ENCODE results near the gene MAP7D3. TPM values are rescaled to one million over a fixed set of nuclear protein-coding genes. Genes with fewer than 3 reads are reported as not detected.

Gene MAP7D3
- total and polyA plus RNA-seq, 9 of the 15 experiments (the other 6 are each of a cell fraction or from before 2014, with no cell fraction given) = 9.4 to 27.7 (median 14.0) TPM

DNA sequence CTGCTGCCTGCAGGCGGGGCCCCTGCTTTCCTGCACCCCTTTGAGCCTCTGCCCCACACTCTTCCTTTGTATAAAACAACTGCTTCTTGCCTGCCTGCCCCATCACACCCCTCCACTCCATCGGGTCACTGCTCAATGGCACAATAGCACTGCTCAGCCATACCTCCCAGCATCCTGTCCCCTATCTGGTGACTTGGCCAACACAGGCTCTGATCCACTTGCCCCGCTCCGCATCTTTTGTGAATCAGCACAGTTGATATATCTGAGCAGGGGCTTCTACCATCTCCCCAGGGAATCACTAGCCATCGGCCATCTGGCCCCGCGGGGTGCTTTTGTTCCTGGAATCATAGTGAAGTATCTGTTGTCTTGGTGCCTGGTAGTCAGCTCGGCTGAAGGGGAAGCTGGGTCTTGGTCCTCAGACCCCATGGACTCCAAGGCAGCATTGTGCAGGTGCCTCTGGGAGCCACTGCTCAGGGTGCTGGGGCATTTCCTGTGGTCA, 45.3 kb downstream of the MAP7D3 start:
- intact Hi-C loops (cut with micrococcal nuclease) (loop anchor here (5.0 kb wide), 1 partner anchor 179 kb away; no protein-coding TSS in a partner anchor), in situ Hi-C loops (cut with MboI) (no loop called here)
- Histone ChIP-seq H3K4me1 (replicated peaks in 1 of 2; ENCODE audit: control insufficient read depth in 2 of 2, insufficient read depth in 2 of 2, low read length in 2 of 2) (peaks cover 0 to 3% of the 10 kb centered on the region in 2 experiments; a peak in 2 of 5 replicates), H3K4me2 (ENCODE audit: insufficient read depth, low read length) (no peak overlapping the region), H3K27me3 (ENCODE audit: control insufficient read depth in 2 of 2, insufficient read depth in 2 of 2, low read length in 2 of 2) (peaks cover 2 to 30% of the 10 kb centered on the region in 2 experiments), H3K36me3 (ENCODE audit: control insufficient read depth, insufficient read depth, low read length) (no peaks in the 10 kb centered on the region), H3K27ac (ENCODE audit: extremely low read depth, low read depth, low read length) (no peak overlapping the region), H3K4me3 (no peak overlapping the region), H3K9ac (ENCODE audit: insufficient read depth in 1 of 2, low read depth in 2 of 2, low read length in 2 of 2) (no peak overlapping the region), H2AFZ (ENCODE audit: low read depth, low read length) (no peak overlapping the region), H3K79me2 (ENCODE audit: control insufficient read depth, insufficient read depth, low read length) (no peaks in the 10 kb centered on the region), H4K20me1 (replicated peaks; ENCODE audit: control insufficient read depth, insufficient read depth, low read length) (no peaks in the 10 kb centered on the region), H3K9me1 (ENCODE audit: control insufficient read depth, insufficient read depth, low read length) (no peaks in the 10 kb centered on the region), H3K9me3 (replicated peaks; ENCODE audit: control insufficient read depth, insufficient read depth, low read depth, low read length) (no peaks in the 10 kb centered on the region)
- DNase-seq (ENCODE audit: extremely low read depth in 1 of 4, low spot score in 3 of 4) = no peak
- POLR2A ChIA-PET = no interaction called here
- no peak for ATAC-seq
- BruUV-seq (replicated peaks) = no TSS peak
- WGBS (ENCODE audit: insufficient coverage, low coverage, missing lambda C conversion rate) = 0% methylated on average over 8 of the region's 8 CpGs
- no peak for FAIRE-seq
- CTCF ChIA-PET (ENCODE audit: low intra/inter-chr PET ratio) = no interaction called here
- TF ChIP-seq, protein P1, sequence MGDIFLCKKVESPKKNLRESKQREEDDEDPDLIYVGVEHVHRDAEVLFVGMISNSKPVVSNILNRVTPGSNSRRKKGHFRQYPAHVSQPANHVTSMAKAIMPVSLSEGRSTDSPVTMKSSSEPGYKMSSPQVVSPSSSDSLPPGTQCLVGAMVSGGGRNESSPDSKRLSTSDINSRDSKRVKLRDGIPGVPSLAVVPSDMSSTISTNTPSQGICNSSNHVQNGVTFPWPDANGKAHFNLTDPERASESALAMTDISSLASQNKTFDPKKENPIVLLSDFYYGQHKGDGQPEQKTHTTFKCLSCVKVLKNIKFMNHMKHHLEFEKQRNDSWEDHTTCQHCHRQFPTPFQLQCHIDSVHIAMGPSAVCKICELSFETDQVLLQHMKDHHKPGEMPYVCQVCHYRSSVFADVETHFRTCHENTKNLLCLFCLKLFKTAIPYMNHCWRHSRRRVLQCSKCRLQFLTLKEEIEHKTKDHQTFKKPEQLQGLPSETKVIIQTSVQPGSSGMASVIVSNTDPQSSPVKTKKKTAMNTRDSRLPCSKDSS (IDR thresholded peaks at IDR 0.05; ENCODE audit: low read depth, partially characterized antibody) = no peak
- TF ChIP-seq HIVEP1 (CRISPR knock-in tag; IDR thresholded peaks at IDR 0.05) (no peak), EZH2 (IDR thresholded peaks at IDR 0.05; ENCODE audit: borderline replicate concordance, low read depth, low read length) (no peak), TRIM28 (IDR thresholded peaks at IDR 0.05) (no peak), CBX8 (IDR thresholded peaks at IDR 0.05; ENCODE audit: borderline replicate concordance, extremely low read depth, low read depth, low read length, poor library complexity, severe bottlenecking) (no peak), ZBED1 (IDR thresholded peaks at IDR 0.05) (no peak), BDP1 (IDR thresholded peaks at IDR 0.05; ENCODE audit: insufficient read depth, insufficient read length) (no peak), HDAC2 (IDR thresholded peaks at IDR 0.05) (no peak), TAF1 (IDR thresholded peaks at IDR 0.05; ENCODE audit: control insufficient read depth, extremely low read depth, insufficient read depth, low read length, severe bottlenecking) (no peak), NFIC (IDR thresholded peaks at IDR 0.05) (no peak), KDM5B (IDR thresholded peaks at IDR 0.05; ENCODE audit: insufficient replicate concordance, low read depth, low read length) (no peak), KDM1A (IDR thresholded peaks at IDR 0.05) (no peak)
- TF ChIP-seq, protein P2, sequence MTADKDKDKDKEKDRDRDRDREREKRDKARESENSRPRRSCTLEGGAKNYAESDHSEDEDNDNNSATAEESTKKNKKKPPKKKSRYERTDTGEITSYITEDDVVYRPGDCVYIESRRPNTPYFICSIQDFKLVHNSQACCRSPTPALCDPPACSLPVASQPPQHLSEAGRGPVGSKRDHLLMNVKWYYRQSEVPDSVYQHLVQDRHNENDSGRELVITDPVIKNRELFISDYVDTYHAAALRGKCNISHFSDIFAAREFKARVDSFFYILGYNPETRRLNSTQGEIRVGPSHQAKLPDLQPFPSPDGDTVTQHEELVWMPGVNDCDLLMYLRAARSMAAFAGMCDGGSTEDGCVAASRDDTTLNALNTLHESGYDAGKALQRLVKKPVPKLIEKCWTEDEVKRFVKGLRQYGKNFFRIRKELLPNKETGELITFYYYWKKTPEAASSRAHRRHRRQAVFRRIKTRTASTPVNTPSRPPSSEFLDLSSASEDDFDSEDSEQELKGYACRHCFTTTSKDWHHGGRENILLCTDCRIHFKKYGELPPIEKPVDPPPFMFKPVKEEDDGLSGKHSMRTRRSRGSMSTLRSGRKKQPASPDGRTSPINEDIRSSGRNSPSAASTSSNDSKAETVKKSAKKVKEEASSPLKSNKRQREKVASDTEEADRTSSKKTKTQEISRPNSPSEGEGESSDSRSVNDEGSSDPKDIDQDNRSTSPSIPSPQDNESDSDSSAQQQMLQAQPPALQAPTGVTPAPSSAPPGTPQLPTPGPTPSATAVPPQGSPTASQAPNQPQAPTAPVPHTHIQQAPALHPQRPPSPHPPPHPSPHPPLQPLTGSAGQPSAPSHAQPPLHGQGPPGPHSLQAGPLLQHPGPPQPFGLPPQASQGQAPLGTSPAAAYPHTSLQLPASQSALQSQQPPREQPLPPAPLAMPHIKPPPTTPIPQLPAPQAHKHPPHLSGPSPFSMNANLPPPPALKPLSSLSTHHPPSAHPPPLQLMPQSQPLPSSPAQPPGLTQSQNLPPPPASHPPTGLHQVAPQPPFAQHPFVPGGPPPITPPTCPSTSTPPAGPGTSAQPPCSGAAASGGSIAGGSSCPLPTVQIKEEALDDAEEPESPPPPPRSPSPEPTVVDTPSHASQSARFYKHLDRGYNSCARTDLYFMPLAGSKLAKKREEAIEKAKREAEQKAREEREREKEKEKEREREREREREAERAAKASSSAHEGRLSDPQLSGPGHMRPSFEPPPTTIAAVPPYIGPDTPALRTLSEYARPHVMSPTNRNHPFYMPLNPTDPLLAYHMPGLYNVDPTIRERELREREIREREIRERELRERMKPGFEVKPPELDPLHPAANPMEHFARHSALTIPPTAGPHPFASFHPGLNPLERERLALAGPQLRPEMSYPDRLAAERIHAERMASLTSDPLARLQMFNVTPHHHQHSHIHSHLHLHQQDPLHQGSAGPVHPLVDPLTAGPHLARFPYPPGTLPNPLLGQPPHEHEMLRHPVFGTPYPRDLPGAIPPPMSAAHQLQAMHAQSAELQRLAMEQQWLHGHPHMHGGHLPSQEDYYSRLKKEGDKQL (CRISPR knock-in tag; IDR thresholded peaks at IDR 0.05; ENCODE audit: borderline replicate concordance) = no peak
- TF ChIP-seq, protein P3, sequence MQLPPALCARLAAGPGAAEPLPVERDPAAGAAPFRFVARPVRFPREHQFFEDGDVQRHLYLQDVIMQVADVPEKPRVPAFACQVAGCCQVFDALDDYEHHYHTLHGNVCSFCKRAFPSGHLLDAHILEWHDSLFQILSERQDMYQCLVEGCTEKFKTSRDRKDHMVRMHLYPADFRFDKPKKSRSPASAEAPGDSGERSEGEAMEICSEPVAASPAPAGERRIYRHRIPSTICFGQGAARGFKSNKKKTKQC (CRISPR knock-in tag; IDR thresholded peaks at IDR 0.05) = no peak
